PFSK-1 (cell line): Measurements from ENCODE around the gene CAPN10. TPM values are rescaled to one million over a fixed set of nuclear protein-coding genes. Genes with fewer than 3 reads are reported as not detected.

Source experiments
- FOXP2 ChIP-seq: optimal IDR thresholded peaks from 2 replicates; pipeline ENCODE3; 2011; ENCODE audit warnings: borderline replicate concordance, control low read depth, inconsistent platforms; ENCODE audit not compliant: insufficient read depth; ENCODE audit errors: extremely low read length, extremely low read depth
- POLR2AphosphoS5 ChIP-seq: IDR thresholded peaks from 2 replicates; pipeline ENCODE4 v1.6.1; 2012; ENCODE audit warnings: low read depth, mild to moderate bottlenecking, control low read depth, low read length, moderate library complexity
- SIN3A ChIP-seq: IDR thresholded peaks from 2 replicates; pipeline ENCODE4 v1.6.1; 2012; ENCODE audit warnings: mild to moderate bottlenecking, low read length, moderate library complexity, borderline replicate concordance; ENCODE audit not compliant: insufficient read depth
- TAF1 ChIP-seq: IDR thresholded peaks from 2 replicates; pipeline ENCODE4 v1.6.1; 2012; ENCODE audit warnings: low read length, control low read depth, borderline replicate concordance; ENCODE audit not compliant: insufficient read depth
- polyA plus RNA-seq: library from polyadenylated mRNA; unstranded; fragments of >200 nt; gene quantifications from one replicate; pipeline ENCODE4 v1.2.1, GENCODE V29; 2012; ENCODE audit warnings: low read depth, missing spikeins; ENCODE audit not compliant: insufficient read length
- TF ChIP-seq, protein P1 (sequence below), 2 experiments: IDR thresholded peaks; 2 replicates each; pipeline versions ENCODE4 v1.6.1 to v1.8.0; 2011 to 2012; ENCODE audit warnings: low read depth in 2 of 2, low read length in 2 of 2, control low read depth in 1 of 2, inconsistent platforms in 1 of 2, mild to moderate bottlenecking in 1 of 2, moderate library complexity in 1 of 2; ENCODE audit not compliant: insufficient read depth in 1 of 2

Gene CAPN10, protein sequence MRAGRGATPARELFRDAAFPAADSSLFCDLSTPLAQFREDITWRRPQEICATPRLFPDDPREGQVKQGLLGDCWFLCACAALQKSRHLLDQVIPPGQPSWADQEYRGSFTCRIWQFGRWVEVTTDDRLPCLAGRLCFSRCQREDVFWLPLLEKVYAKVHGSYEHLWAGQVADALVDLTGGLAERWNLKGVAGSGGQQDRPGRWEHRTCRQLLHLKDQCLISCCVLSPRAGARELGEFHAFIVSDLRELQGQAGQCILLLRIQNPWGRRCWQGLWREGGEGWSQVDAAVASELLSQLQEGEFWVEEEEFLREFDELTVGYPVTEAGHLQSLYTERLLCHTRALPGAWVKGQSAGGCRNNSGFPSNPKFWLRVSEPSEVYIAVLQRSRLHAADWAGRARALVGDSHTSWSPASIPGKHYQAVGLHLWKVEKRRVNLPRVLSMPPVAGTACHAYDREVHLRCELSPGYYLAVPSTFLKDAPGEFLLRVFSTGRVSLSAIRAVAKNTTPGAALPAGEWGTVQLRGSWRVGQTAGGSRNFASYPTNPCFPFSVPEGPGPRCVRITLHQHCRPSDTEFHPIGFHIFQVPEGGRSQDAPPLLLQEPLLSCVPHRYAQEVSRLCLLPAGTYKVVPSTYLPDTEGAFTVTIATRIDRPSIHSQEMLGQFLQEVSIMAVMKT
- polyA plus RNA-seq: 42.4 TPM

DNA sequence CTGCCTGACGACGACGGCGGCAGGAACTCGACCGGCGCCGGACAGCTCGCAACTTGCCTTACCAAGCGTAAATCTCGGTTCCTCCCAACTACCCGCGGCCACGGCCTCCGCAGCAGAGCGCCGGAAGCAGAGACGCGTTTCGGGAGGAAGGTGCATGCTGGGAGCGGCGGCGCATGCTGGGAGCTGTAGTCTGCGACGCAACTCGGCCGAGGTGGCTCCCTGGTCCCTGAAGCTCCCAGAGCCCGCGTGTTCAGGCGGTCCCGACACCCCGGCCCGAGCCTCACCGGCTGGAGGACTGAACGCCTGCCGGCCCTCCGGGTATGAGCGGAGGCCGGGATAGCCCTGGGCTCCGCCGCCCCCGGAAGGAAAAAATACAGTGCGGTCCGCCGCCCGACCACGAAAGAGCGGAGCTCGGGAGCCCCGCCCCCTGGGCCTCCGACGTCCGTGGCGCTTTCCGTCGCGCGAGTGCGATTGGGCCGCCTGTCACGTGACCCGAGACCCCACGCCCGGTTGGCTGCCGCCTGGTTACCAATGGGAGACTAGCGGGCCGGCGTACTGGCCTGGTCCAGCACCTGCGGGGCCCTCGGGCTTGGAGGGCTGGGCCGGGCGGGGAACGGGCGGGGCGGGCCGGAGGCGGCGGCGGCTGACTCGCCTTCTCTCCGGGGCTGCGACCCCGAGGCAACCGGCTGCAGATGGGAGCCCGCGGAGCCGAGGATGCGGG, at the start of gene CAPN10:
Gene CAPN10 (plus strand): TSS at position 537 of the 721 bp plus-strand sequence. CDS start 178 bp downstream, at position 715.
- TF ChIP-seq SIN3A (no peak), POLR2AphosphoS5 (peak; percentile 84), FOXP2 (no peak), TAF1 (0 out of 2 replicates have a peak, but pooled peaks have one; percentile 42)
- TF ChIP-seq, protein P1, sequence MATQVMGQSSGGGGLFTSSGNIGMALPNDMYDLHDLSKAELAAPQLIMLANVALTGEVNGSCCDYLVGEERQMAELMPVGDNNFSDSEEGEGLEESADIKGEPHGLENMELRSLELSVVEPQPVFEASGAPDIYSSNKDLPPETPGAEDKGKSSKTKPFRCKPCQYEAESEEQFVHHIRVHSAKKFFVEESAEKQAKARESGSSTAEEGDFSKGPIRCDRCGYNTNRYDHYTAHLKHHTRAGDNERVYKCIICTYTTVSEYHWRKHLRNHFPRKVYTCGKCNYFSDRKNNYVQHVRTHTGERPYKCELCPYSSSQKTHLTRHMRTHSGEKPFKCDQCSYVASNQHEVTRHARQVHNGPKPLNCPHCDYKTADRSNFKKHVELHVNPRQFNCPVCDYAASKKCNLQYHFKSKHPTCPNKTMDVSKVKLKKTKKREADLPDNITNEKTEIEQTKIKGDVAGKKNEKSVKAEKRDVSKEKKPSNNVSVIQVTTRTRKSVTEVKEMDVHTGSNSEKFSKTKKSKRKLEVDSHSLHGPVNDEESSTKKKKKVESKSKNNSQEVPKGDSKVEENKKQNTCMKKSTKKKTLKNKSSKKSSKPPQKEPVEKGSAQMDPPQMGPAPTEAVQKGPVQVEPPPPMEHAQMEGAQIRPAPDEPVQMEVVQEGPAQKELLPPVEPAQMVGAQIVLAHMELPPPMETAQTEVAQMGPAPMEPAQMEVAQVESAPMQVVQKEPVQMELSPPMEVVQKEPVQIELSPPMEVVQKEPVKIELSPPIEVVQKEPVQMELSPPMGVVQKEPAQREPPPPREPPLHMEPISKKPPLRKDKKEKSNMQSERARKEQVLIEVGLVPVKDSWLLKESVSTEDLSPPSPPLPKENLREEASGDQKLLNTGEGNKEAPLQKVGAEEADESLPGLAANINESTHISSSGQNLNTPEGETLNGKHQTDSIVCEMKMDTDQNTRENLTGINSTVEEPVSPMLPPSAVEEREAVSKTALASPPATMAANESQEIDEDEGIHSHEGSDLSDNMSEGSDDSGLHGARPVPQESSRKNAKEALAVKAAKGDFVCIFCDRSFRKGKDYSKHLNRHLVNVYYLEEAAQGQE (IDR thresholded peaks at IDR 0.05; ENCODE audit: insufficient read depth in 1 of 2, low read depth in 2 of 2, low read length in 2 of 2): peak in 1 of 2 experiments; percentile 34; a peak in 1 of 4 replicates

DNA sequence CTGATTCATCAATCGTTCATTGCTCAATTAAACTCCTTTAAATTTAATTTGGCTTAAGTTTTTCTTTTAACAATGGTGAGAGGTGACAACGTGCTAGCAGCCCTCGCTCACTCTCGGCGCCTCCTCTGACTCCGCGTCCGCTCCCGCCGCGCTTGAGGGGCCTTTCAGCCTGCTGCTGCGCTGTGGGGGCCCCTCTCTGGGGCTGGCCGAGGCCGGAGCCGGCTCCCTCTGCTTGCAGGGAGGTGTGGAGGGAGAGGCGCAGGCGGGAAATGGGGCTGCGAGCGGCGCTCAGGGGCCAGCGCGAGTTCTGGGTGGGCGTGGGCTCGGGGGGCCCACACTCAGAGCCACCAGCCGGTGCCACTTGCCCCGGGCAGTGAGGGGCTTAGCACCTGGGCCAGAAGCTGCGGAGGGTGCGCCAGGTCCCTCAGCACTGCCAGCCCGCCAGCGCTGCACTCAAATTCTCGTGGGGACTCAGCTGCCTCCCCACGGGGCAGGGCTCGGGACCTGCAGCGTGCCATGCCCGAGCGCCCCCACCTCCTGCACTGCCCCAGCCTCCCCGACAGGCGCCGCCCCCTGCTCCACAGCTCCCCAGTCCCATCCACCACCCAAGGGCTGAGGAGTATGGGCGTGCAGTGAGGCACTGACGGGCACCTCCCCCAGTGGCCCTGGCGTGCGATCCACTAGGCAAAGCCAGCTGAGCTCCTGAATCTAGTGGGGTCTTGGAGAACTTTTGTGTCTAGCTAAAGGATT, 48.3 kb upstream of the CAPN10 start:
- TF ChIP-seq, protein P1 (IDR thresholded peaks at IDR 0.05; ENCODE audit: insufficient read depth in 1 of 2, low read depth in 2 of 2, low read length in 2 of 2): no peak
- TF ChIP-seq SIN3A: no peak
- no peak for TF ChIP-seq TAF1
- TF ChIP-seq POLR2AphosphoS5: no peak
- TF ChIP-seq FOXP2: no peak

GRCh38 chr2:240539906-240540305, 46.6 kb upstream of the CAPN10 start:
- no peak for TF ChIP-seq TAF1
- no peak for TF ChIP-seq FOXP2
- TF ChIP-seq, protein P1 (IDR thresholded peaks at IDR 0.05; ENCODE audit: insufficient read depth in 1 of 2, low read depth in 2 of 2, low read length in 2 of 2): no peak
- TF ChIP-seq SIN3A: no peak
- no peak for TF ChIP-seq POLR2AphosphoS5

- no peak for TF ChIP-seq POLR2AphosphoS5
- TF ChIP-seq SIN3A: no peak
- TF ChIP-seq FOXP2: no peak
- no peak for TF ChIP-seq TAF1
- TF ChIP-seq, protein P1 (IDR thresholded peaks at IDR 0.05; ENCODE audit: insufficient read depth in 1 of 2, low read depth in 2 of 2, low read length in 2 of 2): no peak
Observed at GRCh38 chr2:240551288-240551687, 35.2 kb upstream of the CAPN10 start.
